A673 (cell line): ENCODE results near the gene SH3RF3. TPM values are rescaled to one million over a fixed set of nuclear protein-coding genes. Genes with fewer than 3 reads are reported as not detected.

ENCODE experiments used
- BruUV-seq: library from RNA; stranded (reverse); fragments of 400-500 nt; replicated peaks from 2 replicates; lab custom pipeline; 2021; lab: Mats Ljungman, UMichigan
- CTCF ChIA-PET: fragments of 300-600 bp; sonication (Branson Sonifier 250); formaldehyde crosslinking; loops from one replicate; lab custom pipeline; 2022; ENCODE audit warnings: antibody characterized with exemption; lab: Charles Lee
- POLR2A ChIA-PET: fragments of 300-600 bp; sonication (Branson Sonifier 250); formaldehyde crosslinking; loops from one replicate; lab custom pipeline; 2022; ENCODE audit warnings: antibody characterized with exemption; ENCODE audit not compliant: low non-redundant PET; lab: Charles Lee
- DNase-seq: peaks from one replicate; pipeline ENCODE4 v3.0.0-alpha.2; 2015; ENCODE audit warnings: low spot score
- H3K27ac ChIP-seq: fragments of 200-600 bp; sonication (generic); 2 replicates; pipeline ENCODE4 v1.5.1; 2016; ENCODE audit warnings: mixed run types, low read depth, mild to moderate bottlenecking, mixed read lengths, antibody characterized with exemption, low read length; ENCODE audit not compliant: poor library complexity, severe bottlenecking
- H3K27me3 ChIP-seq: fragments of 200-600 bp; sonication (generic); replicated peaks from 2 replicates; pipeline ENCODE4 v1.6.1; 2017; ENCODE audit warnings: mixed run types, low read depth, mild to moderate bottlenecking, mixed read lengths, antibody characterized with exemption, low read length; ENCODE audit not compliant: insufficient read depth, poor library complexity
- H3K36me3 ChIP-seq: fragments of 200-600 bp; sonication (generic); 2 replicates; pipeline ENCODE4 v1.6.1; 2016; ENCODE audit warnings: mixed run types, mild to moderate bottlenecking, mixed read lengths, antibody characterized with exemption, low read length; ENCODE audit not compliant: insufficient read depth, poor library complexity, severe bottlenecking
- H3K4me1 ChIP-seq: fragments of 200-600 bp; sonication (generic); 2 replicates; pipeline ENCODE4 v1.6.1; 2017; ENCODE audit warnings: mixed run types, mild to moderate bottlenecking, mixed read lengths, antibody characterized with exemption, low read length; ENCODE audit not compliant: insufficient read depth, poor library complexity, severe bottlenecking
- H3K4me3 ChIP-seq: fragments of 200-600 bp; sonication (generic); 2 replicates; pipeline ENCODE4 v1.5.1; 2016; ENCODE audit warnings: low read depth, mixed run types, mild to moderate bottlenecking, mixed read lengths, low read length; ENCODE audit not compliant: poor library complexity, severe bottlenecking
- H3K9me3 ChIP-seq: fragments of 200-600 bp; sonication (generic); 2 replicates; pipeline ENCODE4 v1.6.1; 2016; ENCODE audit warnings: mixed run types, low read depth, mild to moderate bottlenecking, mixed read lengths, antibody characterized with exemption, low read length; ENCODE audit not compliant: poor library complexity, severe bottlenecking
- CTCF ChIP-seq: fragments of 300-800, 200-600 bp; sonication (generic); conservative IDR thresholded peaks from 2 replicates; pipeline ENCODE4 v1.5.1; 2017; ENCODE audit warnings: low read depth, mild to moderate bottlenecking, antibody characterized with exemption, low read length, moderate library complexity, mixed read lengths
- EZH2 ChIP-seq: fragments of 200-600 bp; sonication (generic); IDR thresholded peaks from 2 replicates; pipeline ENCODE4 v1.6.1; 2017; ENCODE audit warnings: borderline replicate concordance, low read depth, mild to moderate bottlenecking, mixed read lengths, antibody characterized with exemption, low read length; ENCODE audit not compliant: poor library complexity, severe bottlenecking
- intact Hi-C: fragments of 100-400 bp; cut with micrococcal nuclease; formaldehyde crosslinking; loops from one replicate; pipeline ENCODE4 v1.10.0; 2022; ENCODE audit not compliant: unreplicated experiment
- total RNA-seq: library from RNA; stranded (reverse); gene quantifications from 2 replicates; pipeline ENCODE4 v1.2.3, GENCODE V29; 2021

SH3RF3 gene
- total RNA-seq, 1 experiment from 2014 or later, result 0.15 TPM

GRCh38 chr2:109284826-109285225, 155.8 kb downstream of the SH3RF3 start:
- Histone ChIP-seq H3K36me3 (no peaks in the 10 kb centered on the region), H3K4me3 (no peak overlapping the region), H3K27ac (no peak overlapping the region), H3K4me1 (no peaks in the 10 kb centered on the region), H3K27me3 (no peaks in the 10 kb centered on the region), H3K9me3 (no peaks in the 10 kb centered on the region)
- no peak for DNase-seq
- TF ChIP-seq CTCF (no peak), EZH2 (no peak)
- ChIA-PET CTCF (no interaction called here), POLR2A (no interaction called here)
- no TSS peak for BruUV-seq
- intact Hi-C loops, result no loop called here

GRCh38 chr2:109285244-109285651, 156.2 kb downstream of the SH3RF3 start:
- no peak for DNase-seq
- BruUV-seq, result no TSS peak

DNA sequence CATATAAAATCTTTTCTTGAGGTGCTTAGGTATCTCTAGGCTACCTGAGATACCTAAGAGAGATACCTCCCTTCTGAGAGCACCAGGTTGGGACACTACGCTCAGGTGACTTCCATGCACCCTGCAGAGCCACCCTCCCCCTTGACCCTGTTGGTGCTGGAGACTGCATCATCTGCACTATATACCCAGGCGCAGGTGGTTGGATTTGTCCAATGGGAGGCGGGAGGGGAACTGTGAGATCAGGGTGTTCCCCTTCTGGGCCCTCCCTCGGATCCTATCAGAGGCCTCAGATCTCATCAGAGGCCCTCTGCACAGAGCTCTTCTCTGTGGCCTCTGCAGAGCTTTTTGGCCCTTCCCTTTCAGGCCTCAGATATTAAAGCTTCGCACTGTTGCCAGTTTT, 158.4 kb downstream of the SH3RF3 start:
- no peaks in the 10 kb centered on the region for H3K9me3 ChIP-seq
- ChIA-PET CTCF (no interaction called here), POLR2A (no interaction called here)
- no peak for TF ChIP-seq EZH2
- TF ChIP-seq CTCF, result no peak
- intact Hi-C loops, result no loop called here
- no peak overlapping the region for H3K27ac ChIP-seq
- no peaks in the 10 kb centered on the region for H3K27me3 ChIP-seq
- no peaks in the 10 kb centered on the region for H3K36me3 ChIP-seq
- DNase-seq, result no peak
- no peaks in the 10 kb centered on the region for H3K4me1 ChIP-seq
- BruUV-seq, result no TSS peak
- H3K4me3 ChIP-seq, result no peak overlapping the region

More at GRCh38 chr2:109285244-109285651, 156.2 kb downstream of the SH3RF3 start:
- H3K9me3 ChIP-seq, result no peaks in the 10 kb centered on the region
- no peaks in the 10 kb centered on the region for H3K4me1 ChIP-seq
- no peaks in the 10 kb centered on the region for H3K36me3 ChIP-seq
- TF ChIP-seq CTCF, result no peak
- TF ChIP-seq EZH2, result no peak
- no peak overlapping the region for H3K27ac ChIP-seq
- intact Hi-C loops, result no loop called here
- H3K4me3 ChIP-seq, result no peak overlapping the region
- POLR2A ChIA-PET, result no interaction called here
- no peaks in the 10 kb centered on the region for H3K27me3 ChIP-seq
- CTCF ChIA-PET, result no interaction called here
